Measurements from ENCODE around the gene DMC1.

DMC1 gene

DNA sequence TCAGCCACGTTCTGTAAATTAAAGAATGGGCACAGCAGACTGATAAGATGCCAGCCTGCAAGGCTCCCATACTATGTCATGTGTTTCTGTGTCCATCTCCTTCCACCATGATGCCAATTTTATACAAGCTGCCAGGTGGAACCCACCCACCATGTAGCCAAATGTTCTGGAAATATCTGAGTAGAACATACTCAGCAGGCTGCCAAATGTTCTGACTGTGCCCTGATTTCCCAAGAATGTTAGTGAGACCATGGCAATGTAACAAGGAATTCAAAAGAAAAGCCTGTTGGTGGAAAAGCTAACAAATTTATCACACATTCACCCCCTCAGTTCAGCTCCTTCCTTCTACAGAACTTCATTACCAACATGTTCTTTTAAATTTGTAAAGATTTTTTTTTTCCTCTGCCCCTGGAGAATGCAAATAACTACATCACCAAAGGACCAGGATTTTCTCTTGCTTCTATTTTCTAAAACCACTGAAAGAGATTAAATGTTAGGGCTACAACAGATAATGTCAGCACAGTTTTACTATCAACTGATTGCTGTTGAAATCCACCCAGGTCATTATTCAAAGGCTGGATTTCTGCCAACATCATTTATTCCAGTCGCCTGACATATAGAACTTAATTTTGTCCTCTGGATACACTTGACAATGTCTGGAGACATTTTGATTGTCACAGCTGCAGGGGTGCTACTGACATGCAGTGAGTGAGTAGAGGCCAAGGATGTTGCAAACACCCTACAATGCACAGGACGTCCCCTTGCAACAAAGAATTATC is 3.1 kb downstream of the DMC1 start:
- DNase-seq (ENCODE audit: low read depth) = no peak

DNA sequence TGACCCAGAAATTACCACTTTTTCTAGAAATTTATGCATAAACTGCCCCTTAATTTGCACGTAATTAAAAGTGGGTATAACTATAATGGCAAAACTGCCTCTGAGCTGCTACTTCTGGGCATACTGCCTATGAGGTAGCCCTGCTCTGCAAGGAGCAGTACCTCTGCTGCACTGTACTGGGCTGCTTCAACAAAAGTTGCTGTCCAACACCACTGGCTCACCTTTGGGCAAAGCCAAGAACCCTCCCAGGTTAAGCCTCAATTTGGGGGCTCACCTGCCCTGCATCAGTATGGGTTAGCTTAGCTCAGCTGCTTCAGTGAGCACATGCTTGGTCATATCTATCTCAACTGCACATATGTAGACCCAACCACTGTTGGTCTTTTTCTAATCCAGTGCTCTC is 4.5 kb downstream of the DMC1 start:
- DNase-seq (ENCODE audit: low read depth) = no peak

DNA sequence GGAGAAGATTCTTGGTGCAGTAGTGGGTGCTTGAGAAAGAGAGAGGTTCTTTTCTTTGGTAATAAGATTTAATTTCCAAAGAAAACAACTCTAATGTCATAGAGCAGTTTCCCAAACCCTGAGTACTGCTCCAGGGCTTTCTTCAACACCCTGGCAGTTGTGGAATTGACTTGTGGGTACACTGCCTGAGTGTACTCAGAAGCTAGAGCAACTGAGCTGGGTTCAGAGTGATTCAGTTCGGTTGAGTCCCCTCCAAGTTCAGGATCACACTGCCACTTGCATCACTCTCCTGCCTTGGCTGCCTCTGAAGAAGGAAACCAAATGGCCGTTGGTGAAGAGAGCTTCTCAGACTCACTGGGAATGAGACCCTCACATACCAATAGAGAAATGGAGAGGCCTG is 5.3 kb downstream of the DMC1 start:
- no peak for DNase-seq (ENCODE audit: low read depth)

DNA sequence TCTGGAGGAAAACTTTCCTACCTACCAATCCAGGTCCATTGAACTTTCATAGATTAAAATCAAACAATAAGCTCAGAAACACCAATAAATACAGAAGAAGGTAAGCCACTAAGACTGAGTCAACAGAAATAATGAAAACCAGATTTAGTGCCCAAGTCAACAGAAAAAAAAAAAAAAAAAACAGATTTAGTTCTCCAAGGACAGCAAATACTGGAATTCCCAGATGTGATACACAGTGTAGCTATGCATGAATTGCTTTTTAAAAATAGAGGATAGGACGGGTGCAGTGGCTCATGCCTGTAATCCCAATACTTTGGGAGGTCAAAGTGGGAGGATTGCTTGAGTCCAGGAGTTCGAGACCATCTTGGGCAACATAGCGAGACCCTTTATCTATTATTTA is 15.7 kb downstream of the DMC1 start:
- DNase-seq (ENCODE audit: low read depth) = no peak

DNA sequence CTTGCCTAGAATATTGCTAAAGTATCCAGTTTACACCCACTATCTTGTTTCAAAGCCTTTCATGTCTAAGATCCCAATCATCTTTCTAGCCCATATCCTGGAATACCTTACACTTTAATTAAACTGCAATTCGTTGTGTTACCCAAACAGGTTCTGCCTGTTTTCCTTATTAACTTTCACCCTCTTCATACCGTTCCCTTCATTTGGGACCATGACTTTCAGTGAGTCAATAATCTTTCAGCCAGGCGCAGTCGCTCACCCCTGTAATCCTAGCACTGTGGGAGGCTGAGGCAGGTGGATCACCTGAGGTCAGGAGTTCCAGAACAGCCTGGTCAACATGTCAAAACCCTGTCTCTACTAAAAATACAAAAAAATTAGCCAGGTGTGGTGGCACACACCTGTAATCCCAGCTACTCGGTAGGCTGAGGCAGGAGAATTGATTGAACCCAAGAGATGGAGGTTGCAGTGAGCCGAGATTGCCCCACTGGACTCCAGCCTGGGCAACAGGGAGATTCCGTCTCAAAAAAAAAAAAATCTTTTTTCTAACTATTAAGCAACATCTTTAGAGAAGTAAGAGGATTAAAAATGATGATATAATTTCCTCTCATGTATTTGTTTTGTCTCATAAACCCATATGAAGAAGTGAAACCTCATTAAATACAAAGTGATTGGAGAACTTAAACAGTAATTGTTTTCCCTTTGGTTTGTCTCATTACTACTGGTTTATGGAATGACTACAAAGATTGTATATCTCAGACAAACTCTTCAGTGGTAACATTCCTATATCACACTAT is 20.7 kb downstream of the DMC1 start:
- DNase-seq (ENCODE audit: low read depth) = no peak

DNA sequence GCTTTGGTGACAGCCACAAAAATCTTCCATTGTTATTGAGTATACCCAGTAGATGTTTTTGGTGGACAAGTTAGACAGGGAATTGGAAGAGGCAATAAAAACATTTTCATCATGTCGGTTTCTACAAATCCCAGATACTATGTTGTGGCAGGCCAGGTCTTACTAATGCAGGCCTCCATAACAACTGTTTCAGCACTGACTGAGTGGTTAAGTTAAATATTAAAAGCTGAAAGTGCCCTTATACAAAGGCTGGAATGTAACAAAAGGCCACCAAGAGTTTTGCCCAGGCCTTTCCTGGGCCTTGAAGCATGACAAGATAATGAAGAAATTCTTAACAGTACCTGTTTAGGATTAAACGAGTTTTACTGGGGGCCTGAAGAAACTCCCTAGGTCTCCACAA is 29.3 kb downstream of the DMC1 start:
- no peak for DNase-seq (ENCODE audit: low read depth)

DNA sequence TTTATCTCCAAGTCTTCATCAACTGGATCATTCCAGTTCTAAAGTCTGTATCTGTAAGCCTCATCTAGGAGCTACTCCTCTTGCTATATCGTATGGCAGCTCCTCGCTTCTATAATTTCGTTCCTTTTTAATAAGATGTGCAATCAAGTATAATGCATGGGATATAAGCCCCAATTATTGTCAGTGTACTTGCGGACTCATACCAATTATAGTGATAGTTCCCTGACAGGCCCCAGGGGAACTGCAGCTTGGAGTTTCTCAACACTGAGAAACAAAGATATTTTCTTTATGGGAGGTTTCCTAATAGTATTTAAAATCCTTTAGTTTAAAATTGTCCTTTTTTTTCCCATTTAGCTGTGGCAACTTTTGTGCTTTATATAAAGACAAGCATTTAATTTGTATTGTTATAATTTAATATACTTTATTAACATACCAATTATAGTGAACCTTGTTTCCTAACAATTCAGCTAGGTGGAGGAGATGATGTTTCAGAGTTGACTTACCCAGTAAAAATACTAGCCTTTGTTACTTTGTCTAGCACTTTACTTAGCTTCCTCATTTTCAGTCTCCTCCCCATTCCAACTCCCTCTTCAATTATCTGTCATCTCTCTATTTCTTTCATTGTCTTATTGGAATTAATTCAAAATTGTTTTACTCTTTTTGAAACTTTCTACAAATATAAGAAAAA is 38.6 kb downstream of the DMC1 start:
- DNase-seq (ENCODE audit: low read depth) = no peak

DNA sequence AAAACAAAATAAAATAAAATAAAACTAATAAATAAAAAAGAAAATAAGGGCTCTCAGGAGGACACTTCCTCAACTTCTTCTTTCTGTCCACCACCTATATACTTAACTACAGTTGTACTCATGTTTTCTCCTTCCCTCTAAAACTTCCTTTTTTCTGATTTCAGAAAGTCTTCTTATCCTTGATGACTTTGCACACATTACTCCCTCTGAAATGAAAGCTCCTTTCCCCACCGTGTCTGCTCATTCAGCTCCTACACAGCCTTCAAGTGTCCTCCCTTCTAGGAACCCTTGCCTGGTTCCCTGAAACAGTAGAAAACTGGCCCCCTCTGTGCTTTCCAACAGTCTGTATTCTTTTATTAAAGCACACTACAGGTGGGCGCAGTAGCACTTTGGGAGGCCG is 45.6 kb downstream of the DMC1 start:
- DNase-seq (ENCODE audit: low read depth) = no peak

DNA sequence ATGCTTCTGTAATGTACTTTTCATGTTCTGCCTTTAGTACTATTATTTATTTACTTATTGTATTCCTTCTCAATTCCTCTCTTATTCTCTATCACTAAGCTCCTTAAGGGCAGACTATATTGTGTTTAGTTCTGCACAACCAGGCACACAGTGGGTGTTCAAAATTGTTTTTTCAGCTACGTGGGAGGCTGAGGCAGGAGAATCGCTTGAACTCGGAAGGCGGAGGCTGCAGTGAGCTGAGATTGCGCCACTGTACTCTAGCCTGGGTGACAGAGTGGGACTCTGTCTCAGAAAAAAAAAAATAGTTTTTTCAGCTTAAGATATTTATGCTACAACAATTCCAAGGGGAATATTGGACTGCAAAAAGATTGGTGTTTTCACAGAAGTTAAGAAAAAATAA is 46.5 kb downstream of the DMC1 start:
- no peak for DNase-seq (ENCODE audit: low read depth)

DNA sequence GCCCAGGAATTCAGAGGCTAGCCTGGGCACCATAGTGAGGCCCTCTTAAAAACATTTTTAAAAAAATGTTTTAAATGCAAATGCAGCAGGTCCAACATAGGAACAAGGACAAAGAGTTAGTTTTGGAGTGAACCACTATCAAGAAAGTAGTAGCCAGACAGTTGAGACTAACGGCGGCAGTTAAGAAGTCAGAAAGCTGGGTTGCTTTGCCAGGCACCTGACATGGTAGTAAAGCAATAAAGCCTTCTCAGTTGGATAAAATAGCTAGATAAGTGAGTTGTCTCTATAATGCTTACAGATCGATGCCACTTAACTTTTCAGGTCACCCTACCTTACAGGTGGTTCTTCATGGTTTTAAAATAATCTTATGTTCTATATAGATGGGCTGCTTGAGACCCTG is 47.0 kb downstream of the DMC1 start:
- no peak for DNase-seq (ENCODE audit: low read depth)

DNA sequence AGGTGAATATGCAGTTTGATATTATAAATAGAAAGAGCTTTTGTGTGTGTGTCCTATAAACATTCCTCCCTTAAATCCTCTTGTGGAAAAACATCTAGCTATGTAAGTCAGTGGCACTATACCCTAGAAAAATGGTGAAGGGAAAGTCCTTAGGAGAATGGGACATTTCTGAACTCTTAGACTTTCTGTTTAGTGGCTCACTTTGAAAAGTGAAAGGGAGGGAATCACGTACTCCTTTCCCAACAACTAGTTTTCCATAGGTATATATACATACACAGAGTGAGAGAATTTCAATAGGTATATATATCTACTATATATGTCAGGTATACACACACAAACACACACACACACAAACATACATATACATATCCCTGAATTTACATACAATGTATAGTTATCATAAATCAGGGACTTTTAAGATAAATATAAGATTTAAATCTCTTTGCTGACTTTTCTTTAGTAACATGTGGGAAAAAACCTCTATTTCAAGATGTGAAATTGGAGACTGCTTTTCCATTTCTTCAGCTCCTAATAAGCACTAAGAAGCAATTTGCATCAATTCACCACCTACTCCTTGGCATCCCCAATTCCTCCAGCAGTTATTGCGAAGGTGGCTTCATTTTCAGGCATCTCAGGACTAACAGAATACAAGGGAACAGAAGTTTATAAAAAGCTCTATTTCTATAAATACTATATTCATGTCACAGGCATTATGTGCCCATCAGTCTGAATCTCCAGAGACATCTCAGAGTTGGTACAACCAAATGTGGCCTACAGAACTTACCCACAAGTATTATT is 50.3 kb downstream of the DMC1 start:
- DNase-seq (ENCODE audit: low read depth) = no peak

DNA sequence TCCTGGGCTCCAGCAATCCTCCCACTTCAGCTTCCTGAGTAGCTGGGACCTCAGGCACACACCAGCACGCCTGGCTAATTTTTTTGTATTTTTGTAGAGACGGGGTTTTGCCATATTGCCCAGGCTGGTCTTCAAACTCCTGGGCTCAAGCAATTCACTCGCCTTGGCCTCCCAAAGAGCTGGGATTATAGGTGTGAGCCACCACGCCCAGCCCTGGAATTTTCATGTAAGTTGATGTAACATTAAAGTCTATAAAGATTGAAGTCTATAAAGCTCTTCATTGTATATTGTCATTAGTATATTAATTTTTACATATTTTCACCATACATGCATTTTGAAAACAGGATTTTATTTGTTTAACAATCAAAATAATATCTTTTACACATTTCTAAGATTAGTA is 51.4 kb downstream of the DMC1 start:
- no peak for DNase-seq (ENCODE audit: low read depth)

DNA sequence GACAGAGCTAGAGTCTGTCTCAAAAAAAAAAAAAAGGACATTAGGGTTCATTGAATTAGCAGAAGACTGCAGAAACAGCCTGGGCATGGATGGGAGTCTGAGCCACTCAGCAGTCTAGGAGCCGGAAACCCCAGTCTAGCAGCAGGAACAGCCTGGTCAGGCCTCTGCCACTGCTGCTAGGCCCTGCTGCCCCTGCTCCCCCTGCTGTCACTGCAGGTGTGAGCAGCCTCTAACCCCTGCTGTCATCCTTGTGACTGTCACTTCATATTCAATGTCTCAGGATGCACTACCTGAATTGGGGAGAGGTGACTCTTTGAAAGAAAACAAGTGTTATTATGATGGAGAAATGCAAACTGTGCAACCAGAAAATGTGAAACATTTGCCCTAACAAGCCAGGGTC is 56.9 kb downstream of the DMC1 start:
- peak; percentile 23 for DNase-seq (ENCODE audit: low read depth)

DNA sequence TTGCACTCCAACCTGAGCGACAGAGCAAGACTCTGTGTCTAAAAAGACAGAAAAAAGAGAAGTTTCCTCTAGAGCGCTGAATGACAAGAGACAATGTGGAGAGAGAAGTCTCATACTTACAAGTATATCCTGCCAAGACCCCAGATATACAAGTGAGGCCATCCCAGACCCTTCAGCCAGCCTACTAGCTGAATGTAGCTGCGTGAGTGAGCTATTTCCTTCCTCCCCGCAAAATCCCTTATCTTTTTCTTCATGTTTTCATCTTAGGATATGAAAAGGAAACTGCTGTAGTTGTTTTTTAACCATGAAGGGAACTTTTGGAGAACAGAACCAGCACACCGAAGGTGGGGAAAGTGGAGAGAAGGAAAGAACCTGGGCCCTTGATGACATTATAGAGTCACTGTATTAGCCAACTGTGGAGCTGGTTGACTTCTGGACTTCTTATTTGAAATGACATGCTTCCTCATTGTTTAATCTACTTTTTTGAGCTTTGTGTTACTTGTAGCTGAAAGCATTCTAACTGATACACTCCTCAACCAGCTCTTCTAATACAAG is 59.5 kb downstream of the DMC1 start:
- DNase-seq (ENCODE audit: low read depth) = no peak

DNA sequence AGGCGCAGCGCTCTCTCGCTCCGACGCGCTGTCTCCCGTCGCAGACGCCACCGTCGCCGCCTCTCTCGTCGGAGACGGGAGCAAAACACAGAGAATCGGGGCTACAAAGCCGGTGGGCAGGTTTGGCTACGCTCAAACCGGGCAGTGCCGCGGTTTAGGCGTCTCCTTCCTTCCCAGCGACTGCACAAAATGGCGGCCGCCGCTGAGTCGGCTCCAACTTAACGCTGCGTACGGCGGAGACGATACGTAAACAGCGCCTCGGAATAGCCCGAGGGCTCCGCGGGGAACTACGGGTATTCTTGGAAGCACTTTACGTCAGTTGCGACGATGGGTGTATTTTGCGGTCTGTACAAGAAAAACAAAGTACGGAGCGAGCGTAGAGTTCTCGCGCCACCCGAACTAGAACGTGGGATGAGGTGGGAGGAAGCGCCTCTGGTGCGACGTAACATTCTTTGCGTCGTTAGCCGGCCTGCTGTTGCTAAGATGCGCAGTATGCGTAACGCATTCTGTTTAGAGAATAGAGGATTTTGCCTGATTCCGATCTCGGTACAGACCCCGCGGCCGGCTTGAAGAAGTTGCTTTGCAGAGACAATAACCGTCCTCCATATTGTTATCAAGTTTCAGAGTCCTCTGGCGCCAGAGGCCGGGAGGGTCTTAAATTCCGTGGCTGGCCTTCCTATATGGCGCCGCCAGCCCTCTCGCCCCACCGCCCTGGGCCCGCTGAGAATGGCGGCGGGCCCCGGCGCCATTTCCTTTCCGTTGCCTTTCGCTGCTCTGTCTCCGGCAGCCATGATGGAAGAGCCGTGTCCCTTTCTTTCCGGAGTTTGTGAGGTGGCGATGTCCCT is 63.6 kb downstream of the DMC1 start, which contains the start of gene DDX17:
Gene DDX17, minus strand, starts transcription at position 194 of the 845 bp plus-strand sequence.
- DNase-seq (ENCODE audit: low read depth) = peak; percentile 91

DNA sequence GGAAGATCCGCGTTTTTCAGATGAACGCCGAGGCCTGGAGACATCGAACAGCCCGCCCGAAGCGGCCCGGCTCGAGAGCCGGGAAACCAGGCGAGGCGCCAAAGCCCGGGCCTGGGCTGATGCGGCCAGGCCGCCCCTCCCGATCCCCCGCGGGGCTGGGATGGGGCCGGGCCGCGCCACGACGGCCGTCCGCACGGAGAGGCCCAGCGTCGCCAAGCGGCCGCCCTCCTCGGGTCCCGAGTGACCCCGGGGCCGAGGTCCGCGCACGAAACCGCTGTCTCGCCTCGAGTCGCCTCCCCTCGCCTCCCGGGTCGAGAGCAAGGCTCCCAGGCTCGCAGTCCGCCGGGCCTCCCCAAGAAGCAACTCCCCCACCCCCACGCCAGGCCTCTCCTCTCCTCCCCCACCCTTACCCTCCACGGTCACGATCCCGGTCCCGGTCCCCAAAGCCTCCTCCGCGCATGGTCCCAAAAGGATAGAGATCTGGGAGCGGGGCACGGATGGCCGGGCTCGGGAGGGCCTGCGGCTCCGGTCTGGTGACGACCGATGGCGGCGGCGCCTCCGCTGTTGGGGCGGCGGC is 64.4 kb downstream of the DMC1 start:
- peak; percentile 46 for DNase-seq (ENCODE audit: low read depth)

DNA sequence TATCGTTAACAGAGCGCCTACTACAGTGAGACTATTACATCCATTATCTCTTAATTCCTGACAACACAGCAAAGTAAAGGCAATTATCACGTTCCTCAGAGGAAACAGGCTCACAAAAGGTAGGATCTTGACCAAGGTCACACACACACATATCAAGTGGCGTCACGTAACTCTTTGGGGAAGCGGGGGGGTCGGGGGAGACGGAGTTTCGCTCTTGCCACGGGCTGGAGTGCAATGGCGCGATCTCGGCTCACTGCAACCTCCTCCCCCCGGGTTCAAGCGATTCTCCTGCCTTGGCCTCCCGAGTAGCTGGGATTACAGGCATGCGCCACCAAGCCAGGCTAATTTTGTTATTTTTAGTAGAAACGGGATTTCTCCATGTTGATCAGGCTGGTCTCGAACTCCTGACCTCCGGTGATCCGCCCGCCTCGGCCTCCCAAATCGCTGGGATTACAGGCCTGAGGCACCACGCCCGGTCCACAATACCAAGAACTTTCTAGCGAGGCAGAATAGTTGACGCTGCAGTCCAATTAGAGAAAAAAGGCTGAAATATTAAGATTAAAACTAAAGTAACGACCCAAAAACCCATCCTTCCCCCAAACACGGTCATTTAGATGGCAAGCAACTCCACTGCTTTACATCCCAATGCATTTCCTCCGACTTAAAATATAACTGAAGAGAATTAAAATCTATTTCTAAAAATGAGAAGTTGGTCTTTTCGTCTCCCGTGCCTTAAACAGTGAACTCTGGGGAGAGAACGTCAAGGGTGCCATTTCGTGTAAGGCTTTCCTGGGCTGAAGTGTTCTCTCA is 65.0 kb downstream of the DMC1 start:
- peak; percentile 55 for DNase-seq (ENCODE audit: low read depth)

DNA sequence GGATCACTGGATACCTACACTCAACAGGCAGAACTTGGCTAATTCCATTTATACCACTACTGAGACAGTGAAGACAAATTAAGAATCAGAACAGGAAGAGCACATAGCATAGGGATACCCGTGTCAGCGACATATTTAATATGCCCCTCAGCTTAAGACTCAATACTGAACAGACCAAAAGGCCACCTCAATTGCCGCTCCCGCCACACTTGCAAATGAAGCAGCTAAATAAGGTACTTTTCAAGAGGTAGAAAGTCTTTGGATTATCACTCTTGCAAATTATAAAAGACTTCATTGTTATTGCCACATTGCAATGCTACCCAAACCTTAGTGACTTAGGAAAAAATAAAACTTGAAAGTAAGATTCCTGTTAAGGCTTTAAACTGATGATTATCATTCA is 67.0 kb downstream of the DMC1 start:
- no peak for DNase-seq (ENCODE audit: low read depth)

DNA sequence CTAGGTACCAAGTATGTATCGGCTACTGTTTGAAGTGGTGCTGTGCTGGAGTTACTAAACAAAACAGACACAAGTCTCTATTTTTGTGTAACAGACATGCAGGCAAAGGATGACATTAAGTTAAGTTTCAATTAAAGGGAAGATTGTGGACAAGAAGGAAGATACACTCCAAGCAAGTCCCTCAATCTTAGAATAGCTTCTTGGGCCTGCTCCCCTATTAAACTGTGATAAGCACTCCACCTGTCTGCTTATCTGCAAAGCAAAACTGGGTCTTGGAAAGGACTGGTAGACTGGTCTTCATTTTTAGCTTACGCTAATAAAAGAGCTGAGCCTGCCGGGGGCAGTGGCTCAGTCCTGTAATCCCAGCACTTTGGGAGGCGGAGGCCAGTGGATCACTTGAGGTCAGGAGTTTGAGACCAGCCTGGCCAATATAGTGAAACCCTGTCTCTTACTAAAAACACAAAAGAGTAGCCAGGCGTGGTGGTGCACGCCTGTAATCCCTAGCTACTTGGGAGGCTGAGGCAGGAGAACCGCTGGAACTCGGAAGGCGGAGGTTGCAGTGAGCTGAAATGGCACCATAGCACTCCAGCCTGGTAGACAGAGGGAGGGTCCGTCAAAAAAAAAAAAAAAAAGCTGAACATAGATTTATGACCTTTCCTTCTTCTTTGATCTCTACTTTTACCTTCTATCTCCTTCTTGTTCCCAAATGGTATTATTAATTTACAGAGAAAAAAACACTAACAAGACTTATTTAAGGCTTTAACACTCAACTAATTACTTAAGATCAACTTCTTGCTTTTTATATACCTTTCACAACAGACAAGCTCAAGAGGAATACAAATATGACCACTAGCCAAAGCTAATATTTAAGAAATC is 67.9 kb downstream of the DMC1 start:
- DNase-seq (ENCODE audit: low read depth) = no peak

Measured in activated T-cell treated with anti-CD3 and anti-CD28 coated beads for 48 hours (primary cell).